OCI-LY3 (cell line): ENCODE data around the gene PBRM1.

Experiments
- H2AFZ ChIP-seq: fragments of 200-600, 300-600 bp; shearing (Covaris generic); 2 replicates; pipeline ENCODE4 v1.6.0; 2014; ENCODE audit warnings: antibody characterized with exemption, low read depth, low read length
- H3K27ac ChIP-seq: fragments of 200-600, 300-600 bp; sonication (generic); 2 replicates; pipeline ENCODE4 v1.5.1; 2014; ENCODE audit warnings: mild to moderate bottlenecking, low read length, moderate library complexity, mixed read lengths
- H3K27me3 ChIP-seq: fragments of 200-600, 300-600 bp; sonication (generic); 2 replicates; pipeline ENCODE4 v1.6.1; 2014; ENCODE audit warnings: low read depth, low read length, mixed read lengths
- H3K36me3 ChIP-seq: fragments of 200-600, 300-600 bp; sonication (generic); replicated peaks from 2 replicates; pipeline ENCODE3; 2014; ENCODE audit warnings: low read depth, low read length, mixed read lengths
- H3K4me1 ChIP-seq: fragments of 300-600, 200-600 bp; sonication (generic); 2 replicates; pipeline ENCODE4 v1.6.1; 2014; ENCODE audit warnings: low read length, mixed read lengths
- H3K4me2 ChIP-seq: fragments of 200-600, 300-600 bp; sonication (generic); 2 replicates; pipeline ENCODE4 v1.6.1; 2014; ENCODE audit warnings: low read length, mixed read lengths
- H3K4me3 ChIP-seq: fragments of 300-600, 200-600 bp; sonication (generic); 2 replicates; pipeline ENCODE4 v1.5.1; 2014; ENCODE audit warnings: antibody characterized with exemption, mild to moderate bottlenecking, low read length, moderate library complexity
- H3K79me2 ChIP-seq: fragments of 300-600, 200-600 bp; shearing (Covaris generic); 2 replicates; pipeline ENCODE4 v1.6.1; 2014; ENCODE audit warnings: mild to moderate bottlenecking, low read length, mixed read lengths
- H3K9ac ChIP-seq: fragments of 300-600, 200-600 bp; shearing (Covaris generic); 2 replicates; pipeline ENCODE4 v1.6.0; 2014; ENCODE audit warnings: mild to moderate bottlenecking, low read length, moderate library complexity
- H3K9me3 ChIP-seq: fragments of 200-600, 300-600 bp; shearing (Covaris generic); 2 replicates; pipeline ENCODE4 v1.6.1; 2014; ENCODE audit warnings: low read length, mixed read lengths; ENCODE audit not compliant: insufficient read depth
- H4K20me1 ChIP-seq: fragments of 200-600, 300-600 bp; sonication (generic); 2 replicates; pipeline ENCODE4 v1.6.1; 2016; ENCODE audit warnings: low read length, mixed read lengths; ENCODE audit not compliant: insufficient read depth
- CTCF ChIP-seq: fragments of 200-600, 300-600 bp; sonication (generic); IDR thresholded peaks from 2 replicates; pipeline ENCODE4 v1.5.1; 2014; ENCODE audit warnings: antibody characterized with exemption, low read length, low read depth
- EZH2phosphoT487 ChIP-seq: fragments of 200-600 bp; shearing (Covaris generic); IDR thresholded peaks from 2 replicates; pipeline ENCODE4 v1.6.1; 2018; ENCODE audit warnings: antibody characterized with exemption, mixed run types, low read depth

PBRM1 gene

GRCh38 chr3:52712291-52713212 lies 26.8 kb upstream of the PBRM1 start:
- Histone ChIP-seq H2AFZ (no peak overlapping the region), H3K27ac (no peak overlapping the region), H3K27me3 (no peaks in the 10 kb centered on the region), H3K36me3 (peaks cover 34% of the 10 kb centered on the region), H4K20me1 (no peaks in the 10 kb centered on the region), H3K9ac (no peak overlapping the region), H3K4me1 (peaks cover 19% of the 10 kb centered on the region), H3K4me2 (no peak overlapping the region), H3K79me2 (peaks cover 10% of the 10 kb centered on the region), H3K4me3 (no peak overlapping the region), H3K9me3 (no peaks in the 10 kb centered on the region)
- TF ChIP-seq CTCF (no peak), EZH2phosphoT487 (no peak)

- peaks cover 26% of the 10 kb centered on the region for H3K79me2 ChIP-seq
- H4K20me1 ChIP-seq = no peaks in the 10 kb centered on the region
- peaks cover 35% of the 10 kb centered on the region for H3K36me3 ChIP-seq
- TF ChIP-seq CTCF (no peak), EZH2phosphoT487 (no peak)
- H3K4me3 ChIP-seq = no peak overlapping the region
- peaks cover 28% of the 10 kb centered on the region for H3K4me1 ChIP-seq
- H3K27ac ChIP-seq = peak overlapping the region; percentile 57
- H3K9me3 ChIP-seq = no peaks in the 10 kb centered on the region
- H3K4me2 ChIP-seq = peak overlapping the region; percentile 1; the same call in 1 of the 2 replicates
- H3K27me3 ChIP-seq = no peaks in the 10 kb centered on the region
- H3K9ac ChIP-seq = no peak overlapping the region
- H2AFZ ChIP-seq = no peak overlapping the region
Observed at GRCh38 chr3:52710512-52710911, 24.8 kb upstream of the PBRM1 start.

- Histone ChIP-seq H3K27ac (peak overlapping the region; percentile 40), H3K79me2 (peaks cover 52% of the 10 kb centered on the region), H4K20me1 (no peaks in the 10 kb centered on the region), H3K4me3 (peak overlapping the region; percentile 91), H3K9me3 (no peaks in the 10 kb centered on the region), H3K4me2 (peak overlapping the region; percentile 97), H3K27me3 (no peaks in the 10 kb centered on the region), H3K4me1 (peaks cover 38% of the 10 kb centered on the region), H3K9ac (0 out of 2 replicates have a peak overlapping the region, but pooled peaks have one; percentile 2), H3K36me3 (peaks cover 30% of the 10 kb centered on the region), H2AFZ (no peak overlapping the region)
- TF ChIP-seq EZH2phosphoT487 (no peak), CTCF (no peak)
Observed at GRCh38 chr3:52707585-52707984, 21.9 kb upstream of the PBRM1 start.
